H9 (cell line): ENCODE results near the gene FANCL. TPM values are rescaled to one million over a fixed set of nuclear protein-coding genes. Genes with fewer than 3 reads are reported as not detected.

Experiments used
- DNase-seq: peaks from one replicate; pipeline ENCODE4 v3.0.0-alpha.2; 2017
- H2AFZ ChIP-seq: one replicate; pipeline ENCODE4 v1.6.1; 2013; ENCODE audit warnings: mild to moderate bottlenecking, low read length, control low read depth, moderate library complexity
- H2AK5ac ChIP-seq: 2 replicates; pipeline ENCODE4 v1.6.1; 2013; ENCODE audit warnings: low read length, control low read depth, mixed read lengths; ENCODE audit not compliant: insufficient read length
- H2BK120ac ChIP-seq: one replicate; pipeline ENCODE4 v1.6.1; 2013; ENCODE audit warnings: low read depth, mild to moderate bottlenecking, low read length, control low read depth, inconsistent platforms; ENCODE audit not compliant: poor library complexity, severe bottlenecking
- H2BK12ac ChIP-seq: 2 replicates; pipeline ENCODE4 v1.6.1; 2013; ENCODE audit warnings: low read length, control low read depth, mixed read lengths, low read depth; ENCODE audit not compliant: insufficient read length
- H2BK15ac ChIP-seq: 2 replicates; pipeline ENCODE4 v1.6.1; 2013; ENCODE audit warnings: low read depth, low read length, control low read depth
- H2BK20ac ChIP-seq: one replicate; pipeline ENCODE4 v1.6.1; 2013; ENCODE audit warnings: low read depth, mild to moderate bottlenecking, low read length, control low read depth, inconsistent platforms; ENCODE audit not compliant: poor library complexity, severe bottlenecking
- H2BK5ac ChIP-seq: 2 replicates; pipeline ENCODE4 v1.6.1; 2013; ENCODE audit warnings: low read length, control low read depth, mixed read lengths; ENCODE audit not compliant: insufficient read length
- H3K14ac ChIP-seq: 2 replicates; pipeline ENCODE4 v1.6.1; 2013; ENCODE audit warnings: low read length, control low read depth; ENCODE audit not compliant: insufficient read depth
- H3K18ac ChIP-seq: 2 replicates; pipeline ENCODE4 v1.6.1; 2013; ENCODE audit warnings: low read depth, mild to moderate bottlenecking, mixed read lengths, low read length, control low read depth; ENCODE audit not compliant: insufficient read length
- H3K23ac ChIP-seq: 2 replicates; pipeline ENCODE4 v1.6.1; 2013; ENCODE audit warnings: low read length, control low read depth, mixed read lengths, low read depth; ENCODE audit not compliant: insufficient read length
- H3K23me2 ChIP-seq: 2 replicates; pipeline ENCODE4 v1.6.1; 2013; ENCODE audit warnings: low read depth, mild to moderate bottlenecking, mixed read lengths, low read length, control low read depth; ENCODE audit not compliant: insufficient read length, poor library complexity, severe bottlenecking
- H3K27ac ChIP-seq: 2 replicates; pipeline ENCODE4 v1.5.1; 2013; ENCODE audit warnings: low read length, control low read depth, mixed read lengths, low read depth; ENCODE audit not compliant: insufficient read length
- H3K27me3 ChIP-seq: 2 replicates; pipeline ENCODE4 v1.6.1; 2013; ENCODE audit warnings: low read length, control low read depth, inconsistent platforms; ENCODE audit not compliant: insufficient read depth
- H3K4ac ChIP-seq: 2 replicates; pipeline ENCODE4 v1.6.1; 2013; ENCODE audit warnings: low read depth, mild to moderate bottlenecking, control low read depth, inconsistent platforms, low read length, moderate library complexity
- H3K4me1 ChIP-seq: 2 replicates; pipeline ENCODE4 v1.6.1; 2013; ENCODE audit warnings: low read length, control low read depth, inconsistent platforms; ENCODE audit not compliant: insufficient read depth
- H3K4me2 ChIP-seq: 2 replicates; pipeline ENCODE4 v1.6.1; 2013; ENCODE audit warnings: low read length, control low read depth, mixed read lengths; ENCODE audit not compliant: insufficient read length, insufficient read depth
- H3K56ac ChIP-seq: 2 replicates; pipeline ENCODE4 v1.6.1; 2013; ENCODE audit warnings: low read depth, mild to moderate bottlenecking, mixed read lengths, low read length, control low read depth; ENCODE audit not compliant: insufficient read length
- H3K79me1 ChIP-seq: 2 replicates; pipeline ENCODE4 v1.6.1; 2013; ENCODE audit warnings: low read depth, mild to moderate bottlenecking, moderate library complexity, low read length, control low read depth, inconsistent platforms; ENCODE audit not compliant: insufficient read depth, poor library complexity, severe bottlenecking
- H3K79me2 ChIP-seq: 2 replicates; pipeline ENCODE4 v1.6.1; 2013; ENCODE audit warnings: low read length, control low read depth, inconsistent platforms; ENCODE audit not compliant: insufficient read depth
- H3K9ac ChIP-seq: 2 replicates; pipeline ENCODE4 v1.6.1; 2013; ENCODE audit warnings: low read length, control low read depth, mixed read lengths; ENCODE audit not compliant: insufficient read length; ENCODE audit errors: extremely low read depth
- H3K9me3 ChIP-seq: one replicate; pipeline ENCODE4 v1.6.1; 2013; ENCODE audit warnings: low read depth, low read length, inconsistent platforms; ENCODE audit not compliant: control insufficient read depth
- H3T11ph ChIP-seq: one replicate; pipeline ENCODE4 v1.6.1; 2013; ENCODE audit warnings: mild to moderate bottlenecking, low read length, control low read depth, inconsistent platforms
- H4K20me1 ChIP-seq: one replicate; pipeline ENCODE4 v1.6.1; 2013; ENCODE audit not compliant: control insufficient read depth, insufficient read length, insufficient read depth
- H4K5ac ChIP-seq: 2 replicates; pipeline ENCODE4 v1.6.1; 2013; ENCODE audit warnings: low read depth, mild to moderate bottlenecking, mixed read lengths, low read length, control low read depth; ENCODE audit not compliant: insufficient read length
- H4K8ac ChIP-seq: replicated peaks from 2 replicates; pipeline ENCODE4 v1.6.1; 2013; ENCODE audit warnings: low read length, control low read depth, mixed read lengths, low read depth; ENCODE audit not compliant: insufficient read length
- H4K91ac ChIP-seq: 2 replicates; pipeline ENCODE4 v1.6.1; 2013; ENCODE audit warnings: low read depth, mild to moderate bottlenecking, moderate library complexity, mixed read lengths, low read length, control low read depth; ENCODE audit not compliant: insufficient read length
- H3K27ac Mint-ChIP-seq, 3 experiments: 2 replicates in 2 of 3; 3 replicates in 1 of 3; pipeline ENCODE4 v1.8.0; 2020 to 2021; ENCODE audit warnings: mixed read lengths in 3 of 3, mild to moderate bottlenecking in 1 of 3, moderate library complexity in 1 of 3
- H3K27me3 Mint-ChIP-seq: 2 replicates; pipeline ENCODE4 v1.8.0; 2021; ENCODE audit warnings: low read depth, mild to moderate bottlenecking, moderate library complexity, mixed read lengths
- H3K36me3 Mint-ChIP-seq, 3 experiments: 2 replicates in 2 of 3; 3 replicates in 1 of 3; pipeline ENCODE4 v1.8.0; 2020 to 2021; ENCODE audit warnings: low read depth in 3 of 3, mixed read lengths in 3 of 3; ENCODE audit not compliant: insufficient read depth in 1 of 3
- H3K4me1 Mint-ChIP-seq, 2 experiments: 2 replicates each; pipeline ENCODE4 v1.8.0; 2020; ENCODE audit warnings: mixed read lengths in 2 of 2
- H3K4me3 Mint-ChIP-seq, 2 experiments: 2 replicates in 1 of 2; 3 replicates in 1 of 2; pipeline ENCODE4 v1.8.0; 2020 to 2021; ENCODE audit warnings: mild to moderate bottlenecking in 2 of 2, mixed read lengths in 2 of 2, moderate library complexity in 1 of 2
- H3K9me3 Mint-ChIP-seq, 2 experiments: 2 replicates in 1 of 2; 3 replicates in 1 of 2; pipeline ENCODE4 v1.8.0; 2020; ENCODE audit warnings: mild to moderate bottlenecking in 2 of 2, mixed read lengths in 2 of 2, moderate library complexity in 1 of 2
- WGBS: extraction: QIAGEN DNeasy Blood & Tissue Kit; methylation state at CpG from one replicate; pipeline ENCODE4 v1.1.7; 2013; ENCODE audit warnings: missing lambda C conversion rate, low lambda C conversion rate, mixed read lengths; ENCODE audit not compliant: insufficient read length; ENCODE audit errors: extremely low coverage; 5-methylcytosine and 5-hydroxymethylcytosine counted together
- total RNA-seq: library from RNA; stranded (reverse); gene quantifications from 2 replicates; pipeline ENCODE4 v1.2.1, GENCODE V29; 2021
- TF ChIP-seq, protein P1 (sequence below): fragments of 200-600 bp; sonication (generic); conservative IDR thresholded peaks from 3 replicates; pipeline ENCODE4 v1.8.0; 2021; ENCODE audit warnings: antibody characterized with exemption, mild to moderate bottlenecking

The FANCL gene
- total RNA-seq, 1 experiment from 2014 or later = 41.5 TPM

DNA sequence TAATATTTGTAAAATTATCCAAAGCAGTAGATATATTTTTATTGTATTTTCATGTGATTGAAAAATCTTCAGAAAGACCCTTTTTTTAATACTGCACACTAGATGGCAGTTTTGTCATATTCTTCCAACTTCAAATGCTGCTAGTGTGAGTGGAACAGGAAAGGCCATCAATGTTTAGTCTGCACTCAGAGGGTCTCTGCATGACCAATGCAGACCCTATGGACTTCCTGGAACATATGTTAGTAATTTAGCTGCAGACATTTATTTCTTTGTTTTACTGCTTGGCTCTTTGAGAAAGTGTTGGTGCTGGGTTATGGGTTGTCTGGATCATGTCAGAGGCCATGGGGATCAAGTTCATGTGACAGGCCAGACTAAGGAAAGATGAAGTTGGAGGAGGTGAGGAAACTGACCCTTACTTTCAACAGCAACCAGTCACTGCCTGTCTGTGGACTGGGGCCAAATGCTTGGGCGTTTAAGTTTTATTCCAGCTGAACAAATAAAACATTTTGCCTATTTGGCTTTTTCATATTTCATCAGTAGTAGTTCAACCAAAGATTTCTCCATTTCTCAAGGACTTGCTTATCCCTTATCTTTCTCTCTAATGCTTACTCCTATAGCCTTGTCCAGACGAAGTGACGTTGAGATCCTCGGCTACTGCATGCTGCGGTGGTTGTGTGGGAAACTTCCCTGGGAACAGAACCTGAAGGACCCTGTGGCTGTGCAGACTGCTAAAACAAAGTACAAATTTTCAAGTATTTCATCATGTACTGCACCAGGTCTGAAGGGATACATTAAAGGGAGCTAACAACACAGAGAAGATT lies 109.7 kb downstream of the FANCL start:
- Histone ChIP-seq H3K56ac (no peak overlapping the region), H2BK5ac (no peak overlapping the region), H4K20me1 (no peaks in the 10 kb centered on the region), H2AK5ac (no peak overlapping the region), H2AFZ (no peak overlapping the region), H3K23ac (no peak overlapping the region), H3K79me1 (no peaks in the 10 kb centered on the region), H2BK12ac (no peak overlapping the region), H3K79me2 (no peaks in the 10 kb centered on the region), H3T11ph (no peak overlapping the region), H4K91ac (no peak overlapping the region), H3K27ac (no peak overlapping the region), H3K9me3 (no peaks in the 10 kb centered on the region), H2BK20ac (no peak overlapping the region), H3K23me2 (no peaks in the 10 kb centered on the region), H3K14ac (no peak overlapping the region), H4K8ac (no peak overlapping the region), H4K5ac (no peak overlapping the region), H2BK120ac (no peak overlapping the region), H3K18ac (no peak overlapping the region), H3K4me1 (no peaks in the 10 kb centered on the region), H3K27me3 (no peaks in the 10 kb centered on the region), H3K9ac (no peak overlapping the region), H3K4ac (no peak overlapping the region), H3K4me2 (no peak overlapping the region), H2BK15ac (no peak overlapping the region)
- H3K27me3 Mint-ChIP-seq = no peaks in the 10 kb centered on the region
- peak overlapping the region; percentile 64 to 78 (median 68); a peak in 5 of 7 replicates for H3K27ac Mint-ChIP-seq
- no peaks in the 10 kb centered on the region for H3K9me3 Mint-ChIP-seq
- no peak for DNase-seq
- no peak overlapping the region for H3K4me3 Mint-ChIP-seq
- peaks cover 3% of the 10 kb centered on the region in 2 experiments; a peak in 3 of 4 replicates for H3K4me1 Mint-ChIP-seq
- WGBS = no CpG with 5 or more reads among the region's 5 CpGs
- TF ChIP-seq, protein P1, sequence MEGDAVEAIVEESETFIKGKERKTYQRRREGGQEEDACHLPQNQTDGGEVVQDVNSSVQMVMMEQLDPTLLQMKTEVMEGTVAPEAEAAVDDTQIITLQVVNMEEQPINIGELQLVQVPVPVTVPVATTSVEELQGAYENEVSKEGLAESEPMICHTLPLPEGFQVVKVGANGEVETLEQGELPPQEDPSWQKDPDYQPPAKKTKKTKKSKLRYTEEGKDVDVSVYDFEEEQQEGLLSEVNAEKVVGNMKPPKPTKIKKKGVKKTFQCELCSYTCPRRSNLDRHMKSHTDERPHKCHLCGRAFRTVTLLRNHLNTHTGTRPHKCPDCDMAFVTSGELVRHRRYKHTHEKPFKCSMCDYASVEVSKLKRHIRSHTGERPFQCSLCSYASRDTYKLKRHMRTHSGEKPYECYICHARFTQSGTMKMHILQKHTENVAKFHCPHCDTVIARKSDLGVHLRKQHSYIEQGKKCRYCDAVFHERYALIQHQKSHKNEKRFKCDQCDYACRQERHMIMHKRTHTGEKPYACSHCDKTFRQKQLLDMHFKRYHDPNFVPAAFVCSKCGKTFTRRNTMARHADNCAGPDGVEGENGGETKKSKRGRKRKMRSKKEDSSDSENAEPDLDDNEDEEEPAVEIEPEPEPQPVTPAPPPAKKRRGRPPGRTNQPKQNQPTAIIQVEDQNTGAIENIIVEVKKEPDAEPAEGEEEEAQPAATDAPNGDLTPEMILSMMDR = peak; percentile 31; the same call in 1 of the 3 replicates
- peaks cover 4 to 7% (median 5%) of the 10 kb centered on the region in 3 experiments; a peak in 5 of 7 replicates for H3K36me3 Mint-ChIP-seq
